Neural cell (in vitro differentiated cells): ENCODE data around the gene RAB34.

Experiments used
- POLR2AphosphoS5 ChIP-seq: IDR thresholded peaks from 2 replicates; pipeline ENCODE4 v1.6.1; 2012
- SMC3 ChIP-seq: fragments of 450-650 bp; conservative IDR thresholded peaks from 2 replicates; pipeline ENCODE4 v1.6.1; 2014; ENCODE audit warnings: antibody characterized with exemption, mild to moderate bottlenecking, moderate library complexity; ENCODE audit not compliant: poor library complexity
- TF ChIP-seq, protein P1 (sequence below): IDR thresholded peaks from 2 replicates; pipeline ENCODE4 v1.6.1; 2012; ENCODE audit warnings: borderline replicate concordance
- TF ChIP-seq, protein P2 (sequence below): fragments of 450-650 bp; IDR thresholded peaks from 2 replicates; pipeline ENCODE4 v1.5.1; 2014; ENCODE audit warnings: antibody characterized with exemption, mild to moderate bottlenecking, moderate library complexity; ENCODE audit not compliant: poor library complexity, severe bottlenecking

- TF ChIP-seq, protein P1, sequence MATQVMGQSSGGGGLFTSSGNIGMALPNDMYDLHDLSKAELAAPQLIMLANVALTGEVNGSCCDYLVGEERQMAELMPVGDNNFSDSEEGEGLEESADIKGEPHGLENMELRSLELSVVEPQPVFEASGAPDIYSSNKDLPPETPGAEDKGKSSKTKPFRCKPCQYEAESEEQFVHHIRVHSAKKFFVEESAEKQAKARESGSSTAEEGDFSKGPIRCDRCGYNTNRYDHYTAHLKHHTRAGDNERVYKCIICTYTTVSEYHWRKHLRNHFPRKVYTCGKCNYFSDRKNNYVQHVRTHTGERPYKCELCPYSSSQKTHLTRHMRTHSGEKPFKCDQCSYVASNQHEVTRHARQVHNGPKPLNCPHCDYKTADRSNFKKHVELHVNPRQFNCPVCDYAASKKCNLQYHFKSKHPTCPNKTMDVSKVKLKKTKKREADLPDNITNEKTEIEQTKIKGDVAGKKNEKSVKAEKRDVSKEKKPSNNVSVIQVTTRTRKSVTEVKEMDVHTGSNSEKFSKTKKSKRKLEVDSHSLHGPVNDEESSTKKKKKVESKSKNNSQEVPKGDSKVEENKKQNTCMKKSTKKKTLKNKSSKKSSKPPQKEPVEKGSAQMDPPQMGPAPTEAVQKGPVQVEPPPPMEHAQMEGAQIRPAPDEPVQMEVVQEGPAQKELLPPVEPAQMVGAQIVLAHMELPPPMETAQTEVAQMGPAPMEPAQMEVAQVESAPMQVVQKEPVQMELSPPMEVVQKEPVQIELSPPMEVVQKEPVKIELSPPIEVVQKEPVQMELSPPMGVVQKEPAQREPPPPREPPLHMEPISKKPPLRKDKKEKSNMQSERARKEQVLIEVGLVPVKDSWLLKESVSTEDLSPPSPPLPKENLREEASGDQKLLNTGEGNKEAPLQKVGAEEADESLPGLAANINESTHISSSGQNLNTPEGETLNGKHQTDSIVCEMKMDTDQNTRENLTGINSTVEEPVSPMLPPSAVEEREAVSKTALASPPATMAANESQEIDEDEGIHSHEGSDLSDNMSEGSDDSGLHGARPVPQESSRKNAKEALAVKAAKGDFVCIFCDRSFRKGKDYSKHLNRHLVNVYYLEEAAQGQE = no peak
- TF ChIP-seq, protein P2, sequence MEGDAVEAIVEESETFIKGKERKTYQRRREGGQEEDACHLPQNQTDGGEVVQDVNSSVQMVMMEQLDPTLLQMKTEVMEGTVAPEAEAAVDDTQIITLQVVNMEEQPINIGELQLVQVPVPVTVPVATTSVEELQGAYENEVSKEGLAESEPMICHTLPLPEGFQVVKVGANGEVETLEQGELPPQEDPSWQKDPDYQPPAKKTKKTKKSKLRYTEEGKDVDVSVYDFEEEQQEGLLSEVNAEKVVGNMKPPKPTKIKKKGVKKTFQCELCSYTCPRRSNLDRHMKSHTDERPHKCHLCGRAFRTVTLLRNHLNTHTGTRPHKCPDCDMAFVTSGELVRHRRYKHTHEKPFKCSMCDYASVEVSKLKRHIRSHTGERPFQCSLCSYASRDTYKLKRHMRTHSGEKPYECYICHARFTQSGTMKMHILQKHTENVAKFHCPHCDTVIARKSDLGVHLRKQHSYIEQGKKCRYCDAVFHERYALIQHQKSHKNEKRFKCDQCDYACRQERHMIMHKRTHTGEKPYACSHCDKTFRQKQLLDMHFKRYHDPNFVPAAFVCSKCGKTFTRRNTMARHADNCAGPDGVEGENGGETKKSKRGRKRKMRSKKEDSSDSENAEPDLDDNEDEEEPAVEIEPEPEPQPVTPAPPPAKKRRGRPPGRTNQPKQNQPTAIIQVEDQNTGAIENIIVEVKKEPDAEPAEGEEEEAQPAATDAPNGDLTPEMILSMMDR = no peak
- TF ChIP-seq POLR2AphosphoS5 (no peak), SMC3 (no peak)
Measured at GRCh38 chr17:28759256-28759865, 41.7 kb upstream of the RAB34 start.
